Adrenal gland (tissue), 12 donors: ENCODE results near the gene MAP3K15. TPM values are rescaled to one million over a fixed set of nuclear protein-coding genes. Genes with fewer than 3 reads are reported as not detected.

Experiments
- DNase-seq, 7 donors: peaks; one replicate each; pipeline ENCODE4 v3.0.0-alpha.2; 2019 to 2020
- H3K27ac ChIP-seq, 5 donors: fragments of 200-600 bp; sonication (generic) in 4 of 5; 1 replicate in 3 of 5; 2 replicates in 2 of 5; pipeline versions ENCODE4 v1.5.1 to v1.8.0; 2016 to 2020; ENCODE audit warnings: mild to moderate bottlenecking in 1 of 5
- H3K27me3 ChIP-seq: fragments of 200-600 bp; 2 replicates; pipeline ENCODE4 v1.8.0; 2021
- H3K36me3 ChIP-seq, 2 donors: fragments of 200-600 bp; replicated peaks in 1 of 2; 1 replicate in 1 of 2; 2 replicates in 1 of 2; pipeline versions ENCODE4 v1.5.1 to v1.8.0; 2018 to 2022
- H3K4me1 ChIP-seq, 2 donors: fragments of 200-600 bp; replicated peaks in 1 of 2; 1 replicate in 1 of 2; 2 replicates in 1 of 2; pipeline versions ENCODE4 v1.5.1 to v1.8.0; 2018 to 2021
- H3K4me3 ChIP-seq, 4 donors: fragments of 200-600 bp; sonication (generic) in 3 of 4; one replicate each; pipeline ENCODE4 v1.5.1; 2016 to 2018
- H3K9me3 ChIP-seq, 3 donors: fragments of 200-600 bp; sonication (generic) in 1 of 3; replicated peaks in 1 of 3; 1 replicate in 2 of 3; 2 replicates in 1 of 3; pipeline versions ENCODE4 v1.5.1 to v1.8.0; 2016 to 2021
- CTCF ChIP-seq, 6 experiments: fragments of 450-650 bp in 4 of 6; fragments of 200-600 bp in 2 of 6; sonication (generic) in 1 of 6; IDR thresholded peaks; 1 replicate in 5 of 6; 2 replicates in 1 of 6; pipeline versions ENCODE4 v1.5.1 to v1.8.0; 2016 to 2021; ENCODE audit warnings: antibody characterized with exemption in 6 of 6, mild to moderate bottlenecking in 2 of 6, moderate library complexity in 1 of 6
- POLR2A ChIP-seq, 2 donors: fragments of 450-650 bp; IDR thresholded peaks; one replicate each; pipeline ENCODE4 v1.6.1; 2017; ENCODE audit warnings: antibody characterized with exemption in 2 of 2, mild to moderate bottlenecking in 2 of 2, moderate library complexity in 1 of 2
- WGBS, 4 donors: extraction: QIAGEN DNeasy Blood & Tissue Kit in 2 of 4; methylation state at CpG; one replicate each; pipeline versions ENCODE4 v1.1.5 to v1.1.7; 2013 to 2017; 5-methylcytosine and 5-hydroxymethylcytosine counted together
- intact Hi-C, 2 donors: fragments of 100-400 bp; cut with DNase I; formaldehyde crosslinking; loops; one replicate each; pipeline versions ENCODE4 v1.14.1 to v1.15.0; 2022 to 2023
- polyA plus RNA-seq, 3 donors: library from polyadenylated mRNA; stranded (reverse); fragments of 200-250 nt in 2 of 3; fragments of 350-450 nt in 1 of 3; fragmentation: Illumina TruSeq in 1 of 3; extraction: RNeasy Lipid Tissue Mini Kit (QIAGEN cat#74804) in 1 of 3; gene quantifications; one replicate each; pipeline ENCODE4 v1.2.3, GENCODE V29; 2013 to 2014
- total RNA-seq, 9 donors: library from RNA; depleted of rRNA in 4 of 9; stranded (reverse); fragments of >200 nt in 4 of 9; fragments of 120-200 nt in 1 of 9; fragmentation: NEBNext Ultra II Directional in 1 of 9; extraction: Animal tissue kit (Norgen Biotek cat#: 25700) in 1 of 9; gene quantifications; one replicate each; pipeline versions ENCODE4 v1.1.0 to v1.2.4, GENCODE V29; 2013 to 2023
- donor health status: healthy with polysubstance abuse.
- donor health status: Bipolar disorder and iron deficiency.
- donor health status: DM: yes; HTN: yes; CAD: no.
- donor health status: DM: no; HTN: no; CAD: no.
- donor health status: DM: no; HTN: no; CAD: no.
- donor health status: DM: yes; HTN: yes; CAD: no.

The MAP3K15 gene
- total and polyA plus RNA-seq, 12 donors, result 28.9 to 92.3 (median 67.9) TPM

GRCh38 chrX:19358521-19358920 is 156.8 kb downstream of the MAP3K15 start:
- WGBS, 4 donors, result 78 to 90% (median 84%) methylated on average over 7 of the region's 7 CpGs
- no peak overlapping the region for H3K27ac ChIP-seq
- no peaks in the 10 kb centered on the region for H3K27me3 ChIP-seq
- DNase-seq, result no peak
- H3K9me3 ChIP-seq, result no peaks in the 10 kb centered on the region
- TF ChIP-seq POLR2A (IDR thresholded peaks at IDR 0.05) (no peak), CTCF (IDR thresholded peaks at IDR 0.05) (no peak)
- no peak overlapping the region for H3K4me3 ChIP-seq
- no peaks in the 10 kb centered on the region for H3K4me1 ChIP-seq
- intact Hi-C loops, result no loop called here
- H3K36me3 ChIP-seq, result peaks cover 0 to 64% of the 10 kb centered on the region in 2 donors

GRCh38 chrX:19354625-19355024 is 160.7 kb downstream of the MAP3K15 start:
- Histone ChIP-seq H3K4me1 (no peaks in the 10 kb centered on the region), H3K36me3 (peaks cover 0 to 48% of the 10 kb centered on the region in 2 donors), H3K9me3 (no peaks in the 10 kb centered on the region), H3K27me3 (no peaks in the 10 kb centered on the region), H3K4me3 (no peak overlapping the region), H3K27ac (no peak overlapping the region)
- no peak for DNase-seq
- 87 to 100% (median 88%) methylated on average over 5 to 6 of the region's 6 CpGs for WGBS, 4 donors
- intact Hi-C loops, result no loop called here
- TF ChIP-seq CTCF (IDR thresholded peaks at IDR 0.05) (no peak), POLR2A (IDR thresholded peaks at IDR 0.05) (no peak)

- Histone ChIP-seq H3K4me3 (no peak overlapping the region), H3K27ac (no peak overlapping the region), H3K4me1 (no peaks in the 10 kb centered on the region), H3K36me3 (peaks cover 0 to 14% of the 10 kb centered on the region in 2 donors), H3K9me3 (no peaks in the 10 kb centered on the region), H3K27me3 (no peaks in the 10 kb centered on the region)
- intact Hi-C loops, result no loop called here
- WGBS, 4 donors, result 71 to 92% (median 72%) methylated on average over 8 of the region's 8 CpGs
- TF ChIP-seq POLR2A (IDR thresholded peaks at IDR 0.05) (no peak), CTCF (IDR thresholded peaks at IDR 0.05) (no peak)
- DNase-seq, result no peak
Observed at GRCh38 chrX:19350941-19351384, 164.3 kb downstream of the MAP3K15 start.

GRCh38 chrX:19349264-19349663 is 166.0 kb downstream of the MAP3K15 start:
- no peak overlapping the region for H3K4me3 ChIP-seq
- H3K36me3 ChIP-seq, result peaks cover 0 to 8% of the 10 kb centered on the region in 2 donors
- TF ChIP-seq POLR2A (IDR thresholded peaks at IDR 0.05) (no peak), CTCF (IDR thresholded peaks at IDR 0.05) (no peak)
- 62 to 67% (median 65%) methylated on average over 2 of the region's 2 CpGs for WGBS, 4 donors
- no peak for DNase-seq
- no peaks in the 10 kb centered on the region for H3K27me3 ChIP-seq
- H3K27ac ChIP-seq, result no peak overlapping the region
- no peaks in the 10 kb centered on the region for H3K4me1 ChIP-seq
- no peaks in the 10 kb centered on the region for H3K9me3 ChIP-seq
- intact Hi-C loops, result no loop called here
